Glomerular visceral epithelial cell (primary cell): ENCODE results near the gene ACTR1A.
"Not testable (repeated sequence)": the region's sequence is repeated elsewhere in the genome, so short reads cannot be mapped to it uniquely, and the experiment has no call there.

ENCODE experiments used
- DNase-seq: peaks from one replicate; pipeline ENCODE4 v3.0.0-alpha.2; 2016; ENCODE audit errors: extremely low spot score

The ACTR1A gene

GRCh38 chr10:102515724-102516123 is 13.2 kb upstream of the ACTR1A start:
- no peak for DNase-seq

- DNase-seq: peak; percentile 46
These were observed 12.2 kb upstream of the ACTR1A start for GRCh38 chr10:102514487-102515311.

- DNase-seq: no peak
These were observed 9.2 kb upstream of the ACTR1A start for GRCh38 chr10:102511583-102512274.

DNA sequence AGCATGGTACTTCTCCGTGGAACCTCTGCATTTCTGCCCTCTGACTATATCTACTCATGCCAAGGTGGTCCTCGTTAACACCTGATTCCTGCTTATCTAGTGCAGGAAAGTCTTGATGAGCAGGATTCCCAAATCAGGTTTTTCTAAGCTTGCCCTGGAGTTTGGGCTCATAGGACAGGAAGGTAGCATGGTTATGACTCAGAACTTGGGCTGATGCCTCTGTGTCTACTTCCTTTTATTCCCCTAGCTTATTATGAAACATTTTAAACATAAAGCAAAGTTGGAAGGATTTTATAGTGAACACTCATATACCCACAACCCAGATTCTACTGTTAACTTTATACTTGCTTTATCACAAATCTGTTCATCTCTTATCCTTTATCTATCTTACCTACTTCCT is 6.9 kb upstream of the ACTR1A start:
- DNase-seq: no peak

- DNase-seq: no peak
These were observed 6.0 kb upstream of the ACTR1A start for GRCh38 chr10:102508506-102508905.

GRCh38 chr10:102507521-102507920 is 5.0 kb upstream of the ACTR1A start:
- DNase-seq: no peak

DNA sequence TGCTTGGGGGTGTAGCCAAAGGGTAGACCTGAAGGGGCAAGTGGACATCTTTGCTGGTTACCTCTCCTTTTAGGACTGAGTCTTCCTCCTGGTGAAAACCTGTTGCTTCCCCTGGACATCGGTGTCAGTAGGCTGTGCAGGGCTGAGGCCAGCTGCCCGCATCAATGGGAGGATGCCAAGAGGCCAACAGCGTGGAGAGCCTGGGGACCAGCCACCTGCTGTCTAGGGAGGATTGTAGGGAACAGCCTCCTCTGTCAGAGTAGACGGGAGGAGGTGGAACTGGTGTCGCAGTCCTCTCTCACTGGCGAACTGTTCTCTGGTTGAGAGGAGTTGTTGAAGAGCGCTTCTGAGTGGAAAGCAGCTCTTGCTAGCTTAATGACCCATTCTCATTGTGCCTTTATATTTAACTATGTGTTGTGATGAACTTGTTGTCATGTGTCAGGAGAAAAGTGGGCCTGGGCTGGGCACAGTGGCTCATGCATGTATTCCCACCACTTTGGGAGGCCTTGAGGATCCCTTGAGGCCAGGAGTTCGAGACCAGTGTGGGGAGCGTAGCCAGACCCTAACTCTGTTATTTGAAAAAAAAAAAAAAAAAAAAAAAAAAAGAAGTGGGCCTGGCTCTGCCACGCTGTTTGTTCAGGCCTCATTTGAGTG is 3.1 kb upstream of the ACTR1A start:
- DNase-seq: no peak

GRCh38 chr10:102504976-102505300 is 2.4 kb upstream of the ACTR1A start:
- no peak for DNase-seq

DNA sequence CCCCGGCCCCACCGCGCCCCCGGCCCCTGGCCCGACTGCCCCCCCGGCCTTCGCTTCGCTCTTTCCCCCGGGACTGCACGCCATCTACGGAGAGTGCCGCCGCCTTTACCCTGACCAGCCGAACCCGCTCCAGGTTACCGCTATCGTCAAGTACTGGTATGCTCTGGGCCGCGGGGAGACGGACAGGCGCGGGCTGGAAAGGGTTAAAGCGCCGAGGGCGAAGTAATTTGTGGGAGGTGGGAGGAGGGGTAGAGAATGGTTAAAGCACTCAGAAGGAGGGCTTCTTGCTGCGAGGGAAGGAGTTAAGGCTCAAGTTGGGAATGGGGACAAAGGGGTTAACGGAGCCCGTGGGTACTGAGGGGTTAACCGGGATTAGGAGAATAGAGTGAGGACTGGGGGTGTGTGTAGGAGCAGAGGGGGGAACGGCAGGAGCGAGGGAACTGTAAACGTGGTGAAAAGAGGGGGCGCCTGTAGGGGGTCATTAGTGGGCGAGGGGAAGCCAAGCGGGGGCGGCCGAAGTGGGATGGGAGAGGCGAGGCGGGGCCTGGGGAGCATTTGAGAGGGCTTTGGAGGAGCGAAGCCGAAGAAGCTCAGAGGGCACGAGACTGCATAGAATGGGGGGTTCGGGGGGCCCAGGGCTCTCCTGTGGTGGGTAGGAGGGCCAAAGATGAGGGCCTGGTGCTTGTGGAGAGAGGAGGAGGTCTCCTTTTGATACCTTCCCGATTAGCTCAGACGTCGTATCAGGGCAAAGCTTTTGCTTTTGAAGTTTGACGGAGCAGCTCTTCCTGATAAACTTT is 1.9 kb upstream of the ACTR1A start:
- DNase-seq: peak; percentile 19

- DNase-seq: peak; percentile 99
These were observed 1.0 kb upstream of the ACTR1A start, which contains the start of gene SUFU for GRCh38 chr10:102503264-102504178. Gene SUFU, plus strand, starts transcription at chr10:102503972. Its CDS starts 181 bp downstream, at chr10:102504153.

DNA sequence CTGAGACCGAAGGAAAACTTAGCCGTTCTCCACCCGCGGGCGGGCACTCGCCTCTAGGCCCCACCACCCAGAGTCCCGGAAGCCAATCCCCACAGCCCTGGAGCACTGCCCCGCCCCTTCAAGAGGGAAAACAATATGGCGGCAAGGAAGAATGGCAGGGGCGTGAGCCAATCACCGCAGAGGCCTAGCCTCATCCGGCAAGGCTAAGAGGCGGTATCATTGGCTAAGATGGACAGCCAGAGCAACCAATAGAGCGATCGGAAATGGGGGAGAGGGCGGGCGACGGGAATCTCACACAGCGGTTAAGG is 529 bp downstream of the ACTR1A start:
- peak; percentile 100 for DNase-seq

DNA sequence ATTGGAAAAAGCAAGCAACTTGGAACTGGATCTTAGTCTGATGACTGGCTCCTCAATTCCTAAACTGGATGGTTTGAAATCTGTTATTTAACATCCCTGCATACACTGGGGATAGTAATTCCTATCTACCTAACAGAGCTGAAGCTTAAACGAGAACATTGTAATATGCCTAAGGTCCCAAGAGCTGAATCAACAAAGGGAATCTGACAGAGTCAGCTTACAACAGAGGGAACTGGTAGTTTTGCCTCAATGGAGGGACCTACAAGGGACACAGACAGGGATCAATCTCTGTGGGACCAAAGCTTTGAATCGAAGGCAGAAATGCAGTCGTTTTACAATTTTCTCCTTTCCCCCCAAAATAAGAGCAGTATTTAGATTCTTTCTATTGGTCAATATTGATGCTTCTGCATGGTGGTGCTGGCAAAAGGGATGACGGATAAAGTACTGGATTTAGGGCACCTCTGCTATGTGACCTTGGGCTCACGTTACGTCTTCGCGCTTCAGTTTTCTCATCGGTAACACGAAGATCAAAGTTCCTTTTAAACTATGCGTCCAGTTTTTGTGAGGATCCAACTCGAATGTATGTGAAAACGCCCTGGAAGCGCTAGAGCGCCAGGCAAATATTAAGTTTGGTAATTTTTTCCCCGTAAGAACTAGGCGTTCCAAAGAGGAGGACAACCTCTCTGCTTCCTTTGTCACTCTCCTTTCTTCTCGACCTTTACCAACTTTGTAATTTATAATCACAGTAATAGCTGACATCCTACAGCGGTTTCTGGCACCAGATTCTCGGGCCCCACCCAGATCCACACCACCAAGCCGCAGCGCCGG is 1.1 kb downstream of the ACTR1A start:
- DNase-seq: peak; percentile 14

DNA sequence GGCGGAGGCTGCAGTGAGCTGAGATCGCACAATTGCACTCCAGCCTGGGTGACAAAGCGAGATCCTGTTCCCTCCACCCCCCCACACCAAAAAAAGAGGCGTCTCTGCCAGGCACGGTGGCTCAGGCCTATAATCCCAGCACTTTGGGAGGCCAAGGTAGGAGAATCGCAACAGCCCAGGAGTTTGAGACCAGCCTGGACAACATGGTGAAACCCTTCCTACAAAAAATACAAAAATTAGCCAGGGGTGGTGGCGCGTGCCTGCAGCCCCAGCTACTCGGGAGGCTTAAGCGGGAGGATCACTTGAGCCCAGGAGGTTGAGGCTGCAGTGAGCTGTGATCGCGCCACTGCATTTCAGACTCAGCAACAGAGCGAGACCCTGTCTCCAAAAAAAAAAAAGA is 1.8 kb downstream of the ACTR1A start:
- not testable (repeated sequence) for DNase-seq

DNA sequence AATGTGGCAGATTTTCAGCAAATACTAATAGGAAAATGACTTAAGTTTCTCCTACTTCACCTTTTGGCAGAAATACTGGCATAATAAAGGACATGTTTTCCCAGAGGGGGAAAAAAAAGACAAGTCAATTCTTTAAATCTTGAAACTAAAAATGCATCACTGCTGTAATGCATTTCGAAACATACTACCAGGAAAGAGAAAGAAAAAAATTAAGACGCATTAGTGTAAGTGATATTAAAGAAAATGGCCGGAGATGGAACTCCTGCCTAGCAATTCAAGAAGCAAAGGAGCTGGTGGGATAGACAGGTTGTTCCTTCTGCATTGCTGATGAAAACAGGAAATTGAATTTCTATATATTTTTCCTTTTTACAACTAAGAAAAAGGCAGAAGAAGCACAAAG is 3.2 kb downstream of the ACTR1A start:
- DNase-seq: no peak

DNA sequence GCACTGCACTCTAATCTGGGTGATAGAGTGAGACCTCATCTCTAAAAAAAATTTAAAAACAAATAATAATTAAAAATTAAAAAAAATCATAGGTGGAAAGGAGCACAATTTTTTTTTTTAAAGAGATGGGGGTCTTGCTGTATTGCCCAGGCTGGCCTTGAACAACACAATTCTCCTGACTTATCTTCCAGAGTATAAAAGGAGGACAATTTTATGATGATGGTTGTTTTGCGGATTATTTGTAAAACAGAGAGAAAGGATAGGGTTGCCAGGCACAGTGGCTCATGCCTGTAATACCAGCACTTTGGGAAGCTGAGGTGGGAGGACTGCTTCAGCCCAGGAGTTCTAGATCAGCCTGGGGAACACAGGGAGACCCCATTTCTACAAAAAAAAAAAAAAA is 5.0 kb downstream of the ACTR1A start:
- no peak for DNase-seq

DNA sequence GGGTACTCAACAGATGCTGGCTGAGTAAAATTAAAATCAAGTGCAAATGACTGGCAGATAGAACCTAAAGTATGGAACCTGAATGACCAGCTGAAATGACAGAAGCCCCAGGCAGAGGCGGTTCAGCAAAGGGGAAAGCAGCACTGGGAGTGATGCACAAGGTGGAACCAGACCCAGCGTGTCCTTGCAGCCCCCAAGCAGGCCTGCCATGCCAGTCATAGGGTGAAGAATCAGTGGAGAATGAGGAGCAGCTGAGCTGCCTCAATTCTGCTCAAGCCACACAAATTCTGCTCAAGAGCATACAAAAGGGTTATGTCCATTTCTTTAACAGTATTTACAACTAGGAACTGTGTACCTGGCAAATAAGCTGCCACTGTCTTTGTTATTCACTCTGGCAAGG is 8.7 kb downstream of the ACTR1A start:
- DNase-seq: no peak

DNA sequence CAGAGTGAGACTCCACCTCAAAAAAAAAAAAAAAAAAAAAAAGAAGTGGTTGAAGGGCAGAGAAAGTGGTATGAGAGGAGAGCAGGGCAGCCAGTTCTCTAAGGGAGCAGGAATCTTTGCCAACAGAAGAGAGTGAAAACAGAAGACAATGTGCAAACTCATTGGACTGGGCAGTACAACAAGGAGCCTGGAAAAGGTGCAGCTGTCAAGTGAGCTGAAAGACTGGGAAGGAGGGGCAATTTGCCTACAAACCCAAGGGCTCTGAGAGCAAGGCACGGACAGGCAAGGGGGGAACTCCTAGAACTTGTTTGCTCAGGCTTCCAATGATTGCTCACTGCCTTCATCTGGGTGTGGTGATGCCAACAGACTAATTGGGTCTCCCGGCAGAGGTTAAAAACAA is 9.5 kb downstream of the ACTR1A start:
- no peak for DNase-seq

DNA sequence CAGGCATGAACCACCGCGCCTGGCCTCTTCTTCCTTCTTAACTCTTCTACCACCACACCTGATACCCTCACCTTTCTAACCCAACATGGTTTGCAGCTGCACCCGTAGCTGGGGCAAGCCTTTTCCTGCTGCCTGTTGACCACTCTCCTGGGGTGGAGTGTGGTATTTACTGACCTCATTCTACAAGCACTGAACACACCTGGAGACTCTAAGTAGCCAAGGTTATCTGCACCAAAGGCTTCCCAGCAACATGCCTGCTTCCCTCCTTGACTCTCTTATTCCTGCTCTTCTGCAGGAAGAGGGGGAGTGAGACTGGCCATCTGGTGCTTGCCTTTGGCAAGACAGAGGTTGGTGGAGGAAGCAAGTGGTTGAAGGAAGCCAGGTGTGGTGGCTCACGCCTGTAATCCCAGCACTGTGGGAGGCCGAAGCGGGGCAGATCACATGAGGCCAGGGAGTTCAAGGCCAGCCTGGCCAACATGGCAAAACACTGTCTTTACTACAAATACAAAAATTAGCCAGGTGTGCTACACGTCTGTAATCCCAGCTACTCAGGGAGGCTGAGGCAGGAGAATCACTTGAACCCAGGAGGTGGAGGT is 10.1 kb downstream of the ACTR1A start:
- DNase-seq: no peak

GRCh38 chr10:102491136-102491535 is 11.4 kb downstream of the ACTR1A start:
- DNase-seq: no peak
